Activated CD4-positive, alpha-beta T cell treated with anti-CD3 and anti-CD28 coated beads for 1 hour (primary cell): Measurements from ENCODE around the gene OXGR1.
"Not testable (repeated sequence)": the region's sequence is repeated elsewhere in the genome, so short reads cannot be mapped to it uniquely, and the experiment has no call there.

Source experiments
- DNase-seq: peaks from one replicate; pipeline ENCODE4 v3.0.0-alpha.2; 2020

The OXGR1 gene

DNA sequence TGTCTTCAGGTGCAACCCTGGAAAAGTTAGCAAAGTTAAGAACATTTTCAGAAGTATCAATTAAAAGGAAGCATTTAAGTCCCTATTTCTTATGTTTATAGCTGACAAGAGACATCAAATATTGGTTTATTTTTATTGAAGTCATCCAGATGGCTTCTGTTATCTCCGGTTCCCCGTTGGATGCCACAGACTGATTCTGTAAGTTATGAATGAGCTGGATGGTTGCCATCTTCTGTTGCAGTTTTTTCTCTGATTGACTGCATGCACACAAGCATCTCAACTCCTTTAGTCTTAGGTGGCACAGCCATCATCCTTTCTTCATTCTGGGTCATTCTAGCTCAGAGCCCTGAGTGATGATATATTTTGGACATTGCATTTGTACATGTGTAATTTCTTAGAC is 10.6 kb upstream of the OXGR1 start:
- no peak for DNase-seq

DNA sequence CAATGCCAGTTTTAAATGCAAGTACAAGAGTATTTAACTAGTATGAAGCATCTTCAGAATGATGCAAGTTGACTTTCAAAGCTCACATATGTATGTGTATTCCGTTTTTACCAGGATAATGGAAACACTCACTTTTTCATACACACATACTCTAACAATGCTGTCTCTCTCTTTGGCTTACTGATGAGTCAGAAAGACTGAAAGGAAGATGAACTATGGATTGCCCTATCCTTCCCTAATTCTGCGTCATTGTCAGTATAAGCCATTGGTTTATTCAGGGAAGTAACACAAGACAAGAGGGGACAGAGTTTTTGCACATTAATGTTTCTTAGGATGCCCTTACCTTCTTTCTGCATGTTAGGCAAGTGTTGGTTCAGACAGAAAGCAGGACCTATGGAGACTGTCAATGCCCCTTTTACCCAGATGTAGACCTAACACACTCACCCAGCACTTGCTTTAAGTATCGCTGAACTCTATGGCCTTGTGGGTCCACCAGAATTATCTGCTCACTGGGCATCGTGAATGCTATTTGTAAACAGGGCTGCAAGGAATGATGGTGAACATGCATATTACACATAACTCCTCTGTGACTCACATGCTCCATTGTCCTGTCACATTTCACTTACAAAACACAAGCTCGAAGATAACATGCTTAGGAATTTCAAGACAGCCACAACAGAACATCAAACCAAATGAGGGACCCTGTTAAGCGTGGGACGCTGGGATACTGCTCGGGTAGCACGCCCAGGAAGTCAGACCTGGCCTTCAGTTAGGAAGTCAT is 10.0 kb upstream of the OXGR1 start:
- no peak for DNase-seq

DNA sequence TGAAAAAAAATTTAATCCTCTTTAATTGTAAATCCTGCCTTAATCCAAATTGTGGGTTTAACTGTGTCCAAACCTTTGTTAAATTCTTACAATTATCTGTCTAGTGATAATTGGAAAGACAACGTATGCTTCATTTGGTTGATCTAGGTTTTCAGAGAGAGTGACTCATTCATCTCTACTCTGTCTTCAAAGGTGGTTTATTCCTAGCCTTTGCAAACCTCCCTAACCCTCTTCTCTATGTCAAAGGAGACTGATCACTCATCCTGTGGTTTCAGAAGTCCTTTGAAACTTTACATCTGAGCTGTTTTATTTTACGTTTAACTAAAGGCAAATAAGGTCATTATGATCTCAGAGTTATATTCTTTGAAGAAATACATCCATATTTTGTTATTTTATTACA is 8.8 kb upstream of the OXGR1 start:
- DNase-seq: no peak

DNA sequence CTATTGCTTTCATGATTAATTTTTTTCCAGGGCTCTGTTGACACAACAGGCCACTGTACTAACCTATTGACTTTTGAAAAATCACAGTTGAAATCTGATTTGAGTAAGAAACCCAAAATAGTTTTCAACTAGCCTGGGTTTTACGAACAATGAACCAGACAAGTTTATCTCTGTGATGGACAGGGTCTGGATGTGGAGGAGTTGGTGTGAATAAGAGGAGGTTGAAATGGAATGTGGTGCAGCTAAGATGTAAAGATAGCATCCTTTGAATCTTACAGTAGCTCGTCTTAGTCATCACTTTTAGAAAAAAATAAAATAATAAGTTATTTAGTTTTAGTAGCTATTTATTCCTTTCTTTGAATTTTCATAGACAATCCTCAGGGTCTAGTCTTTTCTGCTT is 8.3 kb upstream of the OXGR1 start:
- no peak for DNase-seq

DNA sequence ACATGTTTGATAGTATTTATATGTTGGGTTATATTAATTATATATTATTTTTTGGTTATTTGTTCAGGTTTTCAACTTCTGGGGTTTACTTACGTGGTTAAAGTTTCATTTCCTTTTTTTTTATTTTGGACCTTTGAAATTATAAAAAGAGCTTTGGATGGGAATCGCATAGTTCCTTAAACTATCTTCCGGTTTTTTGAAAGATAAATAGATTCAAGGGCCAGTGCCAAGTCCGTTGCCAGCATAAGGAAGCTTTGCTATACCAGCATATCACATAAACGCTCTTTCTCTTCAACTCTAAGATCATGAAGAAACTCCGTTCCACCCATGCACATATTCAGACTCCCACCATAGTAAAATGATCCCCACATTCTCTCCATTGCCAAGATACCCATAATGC is 7.4 kb upstream of the OXGR1 start:
- no peak for DNase-seq

DNA sequence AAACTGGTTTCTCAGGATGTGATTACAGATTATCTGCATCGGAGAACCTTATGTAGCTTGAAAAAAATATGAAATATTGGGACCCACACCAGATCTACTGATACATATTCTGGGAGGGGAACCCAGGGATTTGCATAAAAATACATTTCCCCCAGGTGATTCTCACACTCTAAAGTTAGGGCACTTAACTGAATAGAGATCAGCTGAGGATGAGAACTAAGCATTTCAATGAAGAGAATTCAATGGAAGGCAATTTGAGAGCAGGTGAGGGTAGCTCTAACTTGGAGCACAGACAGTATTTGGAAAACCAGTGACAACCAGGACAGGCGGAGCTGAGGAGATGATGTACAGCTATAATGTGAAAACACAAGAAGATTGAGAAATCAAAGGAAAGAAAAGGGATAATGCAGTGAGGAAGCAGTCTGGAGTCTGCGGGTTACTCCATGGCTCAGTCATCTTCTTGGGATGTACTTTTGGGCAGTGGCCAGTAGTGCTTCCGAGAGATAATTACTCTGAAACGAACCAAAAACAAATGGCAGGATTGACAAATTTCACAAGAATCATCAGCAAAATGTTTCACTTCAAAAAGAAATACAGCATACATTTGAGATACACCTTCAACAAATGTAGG is 6.1 kb upstream of the OXGR1 start:
- DNase-seq: no peak

DNA sequence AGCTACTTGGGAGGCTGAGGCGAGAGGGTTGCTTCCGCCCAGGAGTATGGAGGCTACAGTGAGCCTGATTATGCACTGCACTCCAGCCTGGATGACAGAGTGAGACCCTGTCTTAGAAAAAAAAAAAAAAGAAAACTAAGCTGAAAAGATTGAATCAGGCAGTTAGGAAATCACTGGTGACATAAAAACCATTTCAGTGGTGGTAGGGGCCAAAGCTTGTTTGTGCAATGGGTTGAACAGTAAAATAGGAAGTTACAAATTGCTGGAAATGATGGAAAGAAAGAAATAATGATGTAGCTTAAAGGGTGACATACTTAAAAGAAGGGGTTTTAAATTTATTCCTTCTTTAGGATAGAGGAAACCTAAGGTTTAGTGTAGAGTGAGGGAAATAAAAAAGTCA is 4.8 kb upstream of the OXGR1 start:
- DNase-seq: no peak

DNA sequence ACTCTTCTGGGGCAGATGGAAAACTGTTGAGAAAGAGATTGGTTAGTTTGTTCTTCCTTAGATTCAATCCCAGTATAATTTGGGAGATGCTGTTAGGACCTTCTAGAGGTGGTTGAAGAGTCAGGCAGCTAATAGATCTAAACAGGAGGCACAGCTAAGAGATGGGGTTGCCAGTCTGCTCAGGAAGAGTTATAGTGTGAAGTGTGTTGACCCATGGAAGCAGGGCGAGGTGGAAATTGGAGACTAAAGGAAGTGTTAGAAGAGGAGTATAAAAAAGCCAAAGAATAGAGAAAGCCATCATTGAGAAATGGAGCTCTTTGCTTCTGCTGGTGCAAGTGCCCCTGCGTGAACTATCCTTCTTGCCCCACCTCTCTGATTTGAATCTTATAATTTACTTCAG is 3.8 kb upstream of the OXGR1 start:
- DNase-seq: no peak

DNA sequence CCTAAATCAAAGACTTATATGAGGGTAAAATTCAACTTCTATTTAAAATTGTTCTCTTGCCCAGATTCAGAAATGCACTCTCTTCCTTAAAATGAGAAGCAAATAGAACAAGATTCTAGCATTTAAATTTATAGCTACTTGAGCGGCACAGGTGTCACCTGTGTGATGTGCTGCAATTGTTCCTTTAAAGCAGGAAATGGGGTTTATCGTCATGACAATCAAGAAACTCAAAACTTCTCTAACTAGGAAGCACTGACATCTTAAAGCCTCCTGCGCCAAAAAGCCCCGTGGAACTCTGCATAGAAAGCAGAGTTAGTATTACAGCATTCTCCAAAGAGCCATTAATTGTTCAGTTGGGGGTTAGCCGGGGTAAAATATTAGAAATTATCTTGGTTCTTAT is 2.6 kb upstream of the OXGR1 start:
- DNase-seq: no peak

DNA sequence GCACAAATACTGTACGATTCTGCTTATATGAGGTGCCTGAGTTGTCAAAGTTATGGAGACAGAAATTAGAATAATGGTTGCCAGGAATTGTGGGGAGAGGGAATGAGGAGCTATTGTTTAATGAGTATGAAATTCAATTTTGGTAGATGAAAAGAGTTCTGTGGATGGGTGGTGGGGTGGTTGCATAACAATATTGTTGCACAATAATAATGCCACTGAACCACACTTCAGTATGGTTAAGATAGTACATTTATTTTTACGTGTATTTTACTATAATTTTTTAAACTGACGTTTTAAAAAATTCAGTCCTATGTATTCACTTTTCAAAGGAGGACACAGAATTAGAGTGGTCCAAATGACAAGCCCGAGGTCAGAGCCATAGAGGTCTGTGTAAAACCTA is 1.8 kb upstream of the OXGR1 start:
- no peak for DNase-seq

DNA sequence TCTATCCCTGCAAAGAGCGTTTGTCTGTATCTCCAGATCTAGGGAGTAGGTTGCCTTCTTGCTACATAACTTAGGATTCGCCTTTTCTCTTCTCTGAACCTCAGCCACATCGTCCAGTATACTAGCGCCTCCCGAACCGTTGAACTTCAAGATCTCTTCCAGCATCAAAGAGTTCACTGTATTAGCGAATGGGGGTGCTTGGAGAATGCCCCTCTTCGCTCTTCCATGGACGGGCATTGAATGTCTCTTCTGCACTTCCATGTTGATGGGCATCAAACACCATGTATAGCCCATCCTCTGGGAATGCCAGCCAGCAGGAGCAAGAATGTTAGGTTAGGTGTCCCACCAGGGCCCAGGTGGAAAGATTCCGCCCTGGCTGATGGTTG is 575 bp upstream of the OXGR1 start:
- DNase-seq: no peak

DNA sequence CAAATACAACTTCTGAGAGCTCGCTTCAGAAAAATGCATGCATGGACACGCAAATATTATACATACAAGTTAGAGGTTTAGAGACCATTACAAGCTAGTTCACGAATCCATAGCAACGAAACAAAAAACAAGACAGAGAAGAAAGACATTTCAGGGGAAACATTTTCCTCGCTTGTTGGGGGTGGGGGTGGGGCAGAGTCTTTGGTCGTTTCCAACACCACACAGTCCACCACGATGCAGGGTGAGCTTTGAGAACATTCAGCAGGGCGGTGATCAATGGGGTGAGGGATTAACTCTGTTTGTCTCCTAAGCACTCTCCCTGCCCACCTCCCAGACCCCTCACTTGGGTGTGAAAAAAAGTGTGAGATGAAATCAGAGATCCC is 651 bp downstream of the OXGR1 start:
- DNase-seq: no peak

DNA sequence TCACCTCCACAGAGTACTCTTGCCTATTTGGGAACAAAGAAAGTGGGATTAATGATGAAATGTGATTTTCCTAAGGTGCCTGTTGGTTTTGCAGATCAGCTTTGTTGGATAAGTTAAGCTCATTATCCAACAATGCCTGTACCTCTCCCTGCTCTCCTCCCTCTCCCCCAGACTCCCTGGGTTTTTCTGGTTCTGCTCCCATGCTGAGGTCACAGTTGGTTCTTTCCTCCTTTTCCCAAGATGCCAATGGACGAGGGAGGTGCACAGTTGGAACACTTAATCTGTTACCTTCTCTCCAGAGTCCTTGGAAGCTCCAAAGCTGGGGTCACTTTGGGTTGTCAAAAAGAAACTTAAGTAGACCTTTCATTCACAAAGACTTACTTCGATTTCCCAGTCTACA is 1.6 kb downstream of the OXGR1 start:
- no peak for DNase-seq

DNA sequence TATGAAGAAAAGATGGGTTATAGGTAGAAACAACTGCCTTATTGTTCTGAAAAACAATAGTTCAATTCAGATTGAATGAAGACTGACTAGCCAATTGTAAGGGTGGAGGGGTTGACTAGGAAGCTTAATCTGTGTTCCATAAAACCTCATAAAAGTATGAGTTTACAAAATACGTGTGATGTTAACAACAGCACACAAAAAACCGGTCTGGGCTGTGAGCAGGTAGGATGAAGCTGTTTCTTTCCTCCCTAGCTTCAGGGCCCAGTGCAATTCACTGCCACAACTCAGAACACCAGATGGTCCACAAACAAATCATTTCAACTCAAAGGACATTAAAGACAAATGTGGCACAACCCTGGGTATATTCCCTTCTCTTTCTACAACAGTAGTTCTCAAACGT is 3.2 kb downstream of the OXGR1 start:
- DNase-seq: no peak

DNA sequence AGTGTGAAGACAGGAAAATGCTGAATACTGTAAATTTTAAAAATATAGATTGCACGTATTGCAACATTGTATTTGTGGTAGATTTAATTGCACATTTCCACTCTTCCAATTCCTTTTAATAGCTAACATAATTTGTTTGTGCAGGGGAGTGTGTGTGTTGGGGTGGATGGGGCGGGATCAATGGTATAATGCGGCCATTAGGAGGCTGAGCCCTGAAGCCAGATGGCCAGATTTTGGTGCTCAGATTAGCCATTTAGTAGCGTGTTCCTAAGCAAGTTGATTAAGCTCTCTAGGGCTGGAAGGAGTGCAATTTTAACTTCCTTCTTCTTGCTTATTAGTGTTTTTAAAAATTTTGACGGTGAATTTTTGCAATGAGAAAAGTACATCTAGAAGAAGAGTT is 5.8 kb downstream of the OXGR1 start:
- no peak for DNase-seq

DNA sequence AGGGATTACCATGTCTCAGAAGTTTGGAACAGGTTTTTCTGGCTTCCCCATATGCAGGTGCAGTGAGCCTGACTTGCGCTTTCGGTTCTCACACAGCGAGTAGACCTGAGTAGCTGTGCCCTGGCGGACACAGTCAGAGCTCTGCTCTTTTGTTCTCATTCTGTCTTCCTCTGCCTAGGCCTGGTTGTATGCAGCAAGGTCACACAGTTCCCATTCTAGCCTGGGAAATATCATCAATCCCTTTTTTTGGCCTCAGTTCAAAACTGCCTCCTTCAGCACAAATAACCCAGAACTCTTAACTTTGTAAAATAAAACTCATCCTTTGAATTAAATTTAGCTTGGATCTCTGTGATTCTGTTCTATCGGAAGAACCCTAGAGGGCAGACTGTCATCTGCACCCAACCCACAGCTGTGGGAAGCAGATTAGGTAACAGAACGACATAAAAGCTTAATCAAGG is 10.2 kb downstream of the OXGR1 start:
- DNase-seq: no peak

DNA sequence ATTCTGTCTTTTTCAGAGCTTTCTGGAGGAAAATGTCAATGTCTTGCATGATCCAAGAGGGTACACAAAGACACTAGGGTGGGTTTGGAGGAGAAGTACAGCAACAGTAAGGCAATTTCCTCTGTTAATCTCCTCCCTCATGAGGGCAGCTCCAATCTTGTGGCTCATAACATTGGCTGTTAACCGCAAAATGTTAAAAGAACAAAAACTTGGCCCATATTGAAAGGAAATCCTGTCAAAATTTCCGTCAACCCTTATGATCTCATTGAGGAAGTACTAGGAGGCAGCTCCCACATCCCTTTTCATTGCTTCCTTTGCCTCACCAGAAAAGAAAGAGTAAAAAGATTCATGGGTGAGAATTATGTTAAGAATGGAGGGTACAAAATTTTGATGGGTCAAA is 11.6 kb downstream of the OXGR1 start:
- no peak for DNase-seq

DNA sequence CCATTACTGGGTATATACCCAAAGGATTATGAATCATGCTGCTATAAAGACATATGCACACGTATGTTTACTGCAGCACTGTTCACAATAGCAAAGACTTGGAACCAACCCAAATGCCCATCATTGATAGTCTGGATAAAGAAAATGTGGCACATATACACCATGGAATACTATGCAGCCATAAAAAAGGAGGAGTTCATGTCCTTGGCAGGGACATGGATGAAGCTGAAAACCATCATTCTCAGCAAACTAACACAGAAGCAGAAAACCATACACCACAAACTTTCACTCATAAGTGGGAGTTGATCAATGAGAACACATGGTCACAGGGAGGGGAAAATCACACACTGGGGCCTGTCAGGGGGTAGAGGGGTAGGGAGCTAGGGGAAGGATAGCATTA is 14.4 kb downstream of the OXGR1 start:
- not testable (repeated sequence) for DNase-seq

DNA sequence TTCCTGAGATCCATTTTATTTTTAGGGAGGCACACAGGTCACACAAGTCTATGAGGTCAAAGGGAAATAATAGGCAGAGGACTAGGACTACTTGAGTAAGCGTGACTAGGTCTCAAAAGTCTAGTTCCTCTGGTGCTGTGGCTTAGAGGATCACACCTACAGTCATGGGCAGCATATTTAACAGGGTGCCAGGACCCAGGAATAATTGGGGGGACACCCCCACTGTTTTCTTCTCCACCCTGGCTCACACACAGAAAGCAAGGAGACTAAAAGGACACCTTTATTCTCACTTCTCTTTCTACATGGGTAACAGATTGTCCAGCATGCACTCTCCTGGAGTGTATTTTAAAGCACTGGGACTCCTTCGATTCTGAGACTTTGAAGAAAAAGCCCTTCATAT is 26.2 kb downstream of the OXGR1 start:
- no peak for DNase-seq

DNA sequence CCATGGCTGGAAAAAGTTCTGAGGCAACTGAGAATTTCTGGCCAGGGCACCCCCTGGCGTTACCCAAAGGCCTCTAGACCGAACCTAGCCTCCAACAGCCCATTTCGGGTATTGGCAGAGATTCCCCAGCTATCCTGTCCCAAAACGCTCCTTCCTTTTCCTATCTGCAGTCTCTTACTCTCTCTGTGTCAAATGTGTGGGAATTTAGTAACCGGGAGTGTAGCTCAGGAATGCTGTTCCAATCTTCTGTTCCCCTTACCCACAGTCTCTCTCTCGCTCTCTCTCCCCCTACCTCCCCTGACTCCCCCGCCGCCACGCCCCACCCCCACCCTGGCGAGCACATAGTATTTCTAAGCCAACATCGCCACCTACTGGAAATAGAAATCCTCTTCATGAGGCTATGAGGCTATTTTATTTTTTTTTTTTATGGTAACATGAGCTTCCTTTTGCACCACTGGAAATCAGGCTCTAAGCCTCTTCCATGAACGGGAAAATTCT is 27.0 kb downstream of the OXGR1 start:
- DNase-seq: no peak

DNA sequence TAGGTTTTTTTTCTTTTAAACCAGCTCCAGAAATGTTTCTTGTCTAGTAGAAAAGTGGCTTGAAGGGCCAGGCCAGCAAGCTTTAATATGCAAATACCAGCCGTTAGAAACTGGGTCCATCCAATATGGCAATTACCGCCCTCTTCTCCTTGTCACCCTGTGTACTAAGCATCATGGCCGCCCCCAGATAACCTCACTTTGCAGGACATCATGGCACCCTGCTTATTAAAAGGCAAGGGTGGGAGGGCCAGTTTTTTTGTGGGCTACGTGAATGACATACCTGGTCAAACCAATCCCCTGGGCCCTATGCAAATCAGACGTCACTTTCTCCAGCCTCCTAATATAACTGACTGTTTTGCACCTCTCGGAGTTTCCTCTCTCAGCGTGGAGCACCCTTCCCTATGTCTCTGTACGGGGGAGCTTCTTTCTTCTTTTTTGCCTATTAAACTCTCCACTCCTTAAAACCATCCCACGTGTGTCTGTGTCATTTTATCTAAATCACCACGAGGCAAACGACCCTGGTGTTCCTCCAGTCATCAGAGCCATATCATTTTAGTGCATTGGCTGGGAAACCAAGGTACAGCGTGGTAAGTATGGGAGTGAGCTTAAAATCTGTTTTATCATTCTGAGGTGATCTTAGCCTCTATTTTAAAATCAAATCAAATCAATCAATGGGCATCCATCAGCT is 27.7 kb downstream of the OXGR1 start:
- no peak for DNase-seq

DNA sequence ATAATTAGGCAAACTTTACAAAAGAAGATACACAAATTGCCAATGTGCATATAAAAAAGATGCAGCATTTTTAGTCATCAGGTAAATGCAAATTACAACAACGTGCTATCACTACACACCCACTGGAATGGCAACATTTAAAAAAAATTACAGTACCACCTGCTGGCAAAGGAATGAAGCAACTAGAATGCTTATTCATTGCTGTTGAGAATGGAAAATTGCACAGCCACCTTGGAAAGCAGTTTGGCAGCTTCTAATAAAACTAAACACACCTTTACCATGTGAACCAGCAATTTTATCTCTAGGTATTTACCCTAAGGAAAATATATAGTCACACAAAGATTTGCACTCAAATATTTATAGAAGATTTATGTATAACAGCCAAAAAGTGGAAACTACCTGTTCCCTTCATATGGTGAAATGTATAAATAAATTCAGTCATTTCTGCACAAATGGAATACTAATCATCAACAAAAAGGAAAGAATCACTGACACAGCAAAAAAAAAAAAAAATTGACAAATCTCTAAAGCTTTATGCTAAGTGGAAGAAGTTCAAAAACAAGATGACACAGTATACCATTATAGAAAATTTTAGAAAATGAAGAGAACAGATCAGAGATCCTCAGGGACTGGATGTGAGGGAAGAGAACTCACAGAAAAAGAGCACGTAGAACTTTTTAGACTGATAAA is 30.3 kb downstream of the OXGR1 start:
- DNase-seq: no peak

DNA sequence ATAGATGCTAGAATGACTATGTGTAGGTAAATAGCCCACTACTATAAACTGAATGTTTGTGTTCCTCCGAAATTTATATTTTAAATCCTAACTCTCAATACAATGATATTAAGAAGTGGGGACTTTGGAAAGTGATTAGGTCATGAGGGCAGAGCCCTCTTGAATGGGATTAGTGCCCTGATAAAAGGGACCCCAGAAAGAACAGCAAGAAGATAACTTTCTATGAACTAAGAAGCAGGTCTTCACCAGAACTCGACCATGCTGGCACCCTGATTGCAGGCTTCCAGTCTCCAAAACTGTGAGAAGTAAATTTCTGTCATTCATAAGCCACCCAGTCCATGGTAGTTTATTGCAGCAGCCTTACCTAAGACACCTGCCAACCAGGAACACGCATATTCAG is 33.9 kb downstream of the OXGR1 start:
- DNase-seq: no peak
